Measurements from ENCODE around the gene RNF220.

Gene RNF220

DNA sequence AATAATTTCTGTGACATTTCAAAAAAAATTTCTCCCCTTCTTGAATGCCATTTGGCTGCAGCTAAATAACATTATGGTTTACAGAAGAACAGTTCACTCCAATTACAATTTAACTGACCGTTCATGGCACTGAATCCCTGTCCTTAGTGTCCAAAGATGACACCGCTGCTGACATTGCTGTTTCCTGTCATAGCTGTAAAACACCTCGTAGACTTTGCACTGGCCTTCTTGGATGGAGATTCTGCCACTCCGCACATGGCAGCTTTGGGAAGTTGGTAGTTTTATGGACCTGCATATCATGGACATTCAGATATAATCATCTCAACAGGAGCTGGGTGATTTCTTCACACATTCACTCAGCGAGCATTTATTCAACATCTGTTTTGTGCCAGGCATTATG, 274.4 kb downstream of the RNF220 start:
- no peaks in the 10 kb centered on the region; the same call in 1 of the 2 replicates for H3F3A ChIP-seq (ENCODE audit: control insufficient read depth, insufficient read depth)
- H3K36me3 ChIP-seq (ENCODE audit: control insufficient read depth, low read length) = no peaks in the 10 kb centered on the region
- H3K27me3 ChIP-seq (ENCODE audit: control insufficient read depth, low read length) = no peaks in the 10 kb centered on the region
- H3K79me2 ChIP-seq (ENCODE audit: control insufficient read depth, low read length) = peaks cover 3% of the 10 kb centered on the region; the same call in 1 of the 2 replicates
- H4K20me1 ChIP-seq (ENCODE audit: control insufficient read depth, insufficient read depth, low read depth, low read length) = no peaks in the 10 kb centered on the region
- no peak overlapping the region for H3K27ac ChIP-seq (ENCODE audit: low read depth, low read length)
- H3K4me3 ChIP-seq (ENCODE audit: low read length) = no peak overlapping the region
- no peak overlapping the region for H3K4me2 ChIP-seq (ENCODE audit: low read length)
- no peaks in the 10 kb centered on the region for H3K9me3 ChIP-seq (ENCODE audit: control insufficient read depth, insufficient read depth, low read length)
- no peaks in the 10 kb centered on the region for H3K9me2 ChIP-seq (replicated peaks; ENCODE audit: control insufficient read depth, low read length)
- TF ChIP-seq, protein P1, sequence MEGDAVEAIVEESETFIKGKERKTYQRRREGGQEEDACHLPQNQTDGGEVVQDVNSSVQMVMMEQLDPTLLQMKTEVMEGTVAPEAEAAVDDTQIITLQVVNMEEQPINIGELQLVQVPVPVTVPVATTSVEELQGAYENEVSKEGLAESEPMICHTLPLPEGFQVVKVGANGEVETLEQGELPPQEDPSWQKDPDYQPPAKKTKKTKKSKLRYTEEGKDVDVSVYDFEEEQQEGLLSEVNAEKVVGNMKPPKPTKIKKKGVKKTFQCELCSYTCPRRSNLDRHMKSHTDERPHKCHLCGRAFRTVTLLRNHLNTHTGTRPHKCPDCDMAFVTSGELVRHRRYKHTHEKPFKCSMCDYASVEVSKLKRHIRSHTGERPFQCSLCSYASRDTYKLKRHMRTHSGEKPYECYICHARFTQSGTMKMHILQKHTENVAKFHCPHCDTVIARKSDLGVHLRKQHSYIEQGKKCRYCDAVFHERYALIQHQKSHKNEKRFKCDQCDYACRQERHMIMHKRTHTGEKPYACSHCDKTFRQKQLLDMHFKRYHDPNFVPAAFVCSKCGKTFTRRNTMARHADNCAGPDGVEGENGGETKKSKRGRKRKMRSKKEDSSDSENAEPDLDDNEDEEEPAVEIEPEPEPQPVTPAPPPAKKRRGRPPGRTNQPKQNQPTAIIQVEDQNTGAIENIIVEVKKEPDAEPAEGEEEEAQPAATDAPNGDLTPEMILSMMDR (IDR thresholded peaks at IDR 0.05; ENCODE audit: low read depth, low read length, poor library complexity, severe bottlenecking) = no peak
- TF ChIP-seq EZH2phosphoT487 (IDR thresholded peaks at IDR 0.05; ENCODE audit: borderline replicate concordance, low read length) = no peak
- H3K4me1 ChIP-seq (ENCODE audit: control insufficient read depth, low read length) = peaks cover 34% of the 10 kb centered on the region

DNA sequence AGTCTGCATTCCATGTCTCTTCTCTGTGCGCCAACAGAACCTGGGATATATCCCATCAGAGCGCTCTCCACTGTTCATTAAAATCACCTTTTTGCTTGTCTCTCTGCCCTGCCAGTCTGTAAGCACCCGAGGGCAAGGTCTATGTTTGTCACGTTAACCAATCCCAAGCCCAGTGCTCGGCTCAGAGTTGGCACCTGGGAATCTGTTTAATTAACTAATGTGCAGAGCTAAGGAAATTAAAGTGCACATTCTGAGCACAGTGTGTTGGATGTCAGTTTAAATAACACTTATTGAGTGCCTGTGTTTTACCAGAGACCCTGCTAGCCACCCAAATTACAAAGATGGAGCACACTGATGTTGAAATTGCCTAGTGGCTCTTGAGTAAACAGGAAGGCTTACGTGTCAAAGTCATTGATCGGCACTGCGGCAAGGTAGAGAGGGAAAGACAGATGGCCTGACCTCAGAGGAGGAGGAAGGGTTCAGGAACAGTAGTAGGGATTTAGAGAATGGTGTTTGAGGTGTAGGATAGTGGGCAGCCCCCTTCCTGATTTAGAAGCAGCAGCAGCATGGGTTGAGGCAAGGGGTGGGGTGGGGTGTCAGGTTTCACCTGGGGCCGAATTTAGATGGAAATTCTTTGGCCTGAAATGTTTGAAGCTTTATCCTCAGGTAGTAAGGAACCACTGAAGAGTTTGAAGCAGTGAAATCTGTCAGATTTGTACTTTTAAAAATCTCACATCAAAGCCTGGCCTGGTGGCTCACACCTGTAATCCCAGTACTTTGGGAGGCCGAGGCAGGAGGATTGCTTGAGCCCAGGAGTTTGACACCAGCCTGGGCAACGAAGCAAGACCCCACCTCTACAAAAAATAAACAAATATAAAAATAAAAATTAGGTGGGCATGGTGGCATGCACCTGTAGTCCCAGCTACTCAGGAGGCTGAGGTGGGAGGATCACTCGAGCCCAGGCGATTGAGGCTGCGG, 277.1 kb downstream of the RNF220 start:
- Histone ChIP-seq H3K9me3 (ENCODE audit: control insufficient read depth, insufficient read depth, low read length) (no peaks in the 10 kb centered on the region), H4K20me1 (ENCODE audit: control insufficient read depth, insufficient read depth, low read depth, low read length) (no peaks in the 10 kb centered on the region), H3K4me1 (ENCODE audit: control insufficient read depth, low read length) (peaks cover 19% of the 10 kb centered on the region), H3K4me2 (ENCODE audit: low read length) (no peak overlapping the region), H3K27me3 (ENCODE audit: control insufficient read depth, low read length) (no peaks in the 10 kb centered on the region), H3K27ac (ENCODE audit: low read depth, low read length) (no peak overlapping the region), H3K79me2 (ENCODE audit: control insufficient read depth, low read length) (no peaks in the 10 kb centered on the region), H3K36me3 (ENCODE audit: control insufficient read depth, low read length) (no peaks in the 10 kb centered on the region), H3F3A (ENCODE audit: control insufficient read depth, insufficient read depth) (no peaks in the 10 kb centered on the region; the same call in 1 of the 2 replicates), H3K4me3 (ENCODE audit: low read length) (no peak overlapping the region), H3K9me2 (replicated peaks; ENCODE audit: control insufficient read depth, low read length) (no peaks in the 10 kb centered on the region)
- TF ChIP-seq, protein P1 (IDR thresholded peaks at IDR 0.05; ENCODE audit: low read depth, low read length, poor library complexity, severe bottlenecking) = no peak
- no peak for TF ChIP-seq EZH2phosphoT487 (IDR thresholded peaks at IDR 0.05; ENCODE audit: borderline replicate concordance, low read length)

DNA sequence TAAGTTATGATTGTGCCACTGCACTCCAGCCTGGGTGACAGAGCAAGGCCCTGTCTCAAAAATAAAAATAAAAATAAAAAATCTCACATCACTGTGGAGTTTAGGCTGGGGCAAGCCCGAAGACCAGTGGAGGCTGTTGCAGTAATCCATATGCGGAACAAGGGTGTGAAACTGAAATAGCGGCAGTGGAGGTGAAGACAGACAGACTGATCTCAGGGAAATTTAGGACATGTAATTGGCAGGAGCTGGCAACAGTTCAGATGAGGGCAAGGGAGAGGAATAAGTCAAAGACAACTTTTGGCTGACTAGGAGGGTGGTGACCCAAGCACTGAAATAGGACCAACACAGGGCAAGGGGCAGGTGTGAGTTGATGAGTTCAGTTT, 277.8 kb downstream of the RNF220 start:
- Histone ChIP-seq H3K4me2 (ENCODE audit: low read length) (no peak overlapping the region), H3K4me1 (ENCODE audit: control insufficient read depth, low read length) (peaks cover 14% of the 10 kb centered on the region), H3K36me3 (ENCODE audit: control insufficient read depth, low read length) (no peaks in the 10 kb centered on the region), H3K9me3 (ENCODE audit: control insufficient read depth, insufficient read depth, low read length) (no peaks in the 10 kb centered on the region), H3K4me3 (ENCODE audit: low read length) (no peak overlapping the region), H3K79me2 (ENCODE audit: control insufficient read depth, low read length) (no peaks in the 10 kb centered on the region), H3K27ac (ENCODE audit: low read depth, low read length) (no peak overlapping the region), H3K27me3 (ENCODE audit: control insufficient read depth, low read length) (no peaks in the 10 kb centered on the region), H4K20me1 (ENCODE audit: control insufficient read depth, insufficient read depth, low read depth, low read length) (no peaks in the 10 kb centered on the region), H3K9me2 (replicated peaks; ENCODE audit: control insufficient read depth, low read length) (no peaks in the 10 kb centered on the region), H3F3A (ENCODE audit: control insufficient read depth, insufficient read depth) (no peaks in the 10 kb centered on the region; the same call in 1 of the 2 replicates)
- no peak for TF ChIP-seq EZH2phosphoT487 (IDR thresholded peaks at IDR 0.05; ENCODE audit: borderline replicate concordance, low read length)
- TF ChIP-seq, protein P1 (IDR thresholded peaks at IDR 0.05; ENCODE audit: low read depth, low read length, poor library complexity, severe bottlenecking) = no peak
